ENCODE measurements around the gene DGCR2.

DNA sequence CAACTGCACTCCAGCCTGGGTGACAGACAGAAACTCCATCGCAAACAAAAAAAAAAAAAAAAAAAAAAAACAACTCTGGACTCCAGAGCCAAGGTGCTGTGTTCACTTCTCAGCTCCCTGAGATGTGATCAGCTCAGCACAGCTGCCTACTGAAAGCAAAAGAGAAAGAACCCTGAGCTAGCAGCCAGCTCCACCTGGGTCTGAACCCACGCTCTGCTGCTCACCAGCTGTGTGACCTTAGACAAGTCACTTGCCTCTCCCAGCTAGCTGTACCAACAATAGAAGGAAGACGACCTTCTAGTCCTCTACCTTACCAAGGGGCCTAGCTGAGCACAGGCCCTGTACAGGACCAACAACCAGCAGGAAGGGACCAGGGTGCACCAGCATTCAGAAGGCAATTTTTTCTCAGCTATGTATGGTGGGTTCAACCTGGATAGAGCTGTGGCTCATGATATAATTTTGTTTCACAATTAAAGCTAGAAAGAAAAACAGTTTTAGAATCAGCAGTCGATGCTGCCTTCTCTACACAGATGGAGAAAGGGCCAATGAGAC lies 3.8 kb downstream of the DGCR2 start:
- no peak for TF ChIP-seq CTCF (IDR thresholded peaks at IDR 0.05)
- TF ChIP-seq POLR2A (IDR thresholded peaks at IDR 0.05): no peak

Measured in adrenal gland (tissue), 5 donors.